Peyer's patch (tissue), 4 donors: Measurements from ENCODE around the gene IFT22.

Source experiments
- CTCF ChIP-seq, 6 experiments: fragments of 450-650 bp in 4 of 6; fragments of 200-600 bp in 2 of 6; sonication (generic) in 1 of 6; IDR thresholded peaks; one replicate each; pipeline ENCODE4 v1.5.1; 2017 to 2019; ENCODE audit warnings: antibody characterized with exemption in 6 of 6, mild to moderate bottlenecking in 3 of 6, moderate library complexity in 1 of 6
- POLR2A ChIP-seq, 2 donors: fragments of 450-650 bp; IDR thresholded peaks; one replicate each; pipeline ENCODE4 v1.5.1; 2017; ENCODE audit warnings: antibody characterized with exemption in 2 of 2, mild to moderate bottlenecking in 2 of 2, moderate library complexity in 2 of 2

- TF ChIP-seq CTCF (IDR thresholded peaks at IDR 0.05) (no peak), POLR2A (IDR thresholded peaks at IDR 0.05) (no peak)
Measured at GRCh38 chr7:101319401-101319800, 2.2 kb downstream of the IFT22 start.
